Naive thymus-derived CD4-positive, alpha-beta T cell (primary cell): ENCODE results near the gene PGM5. TPM values are rescaled to one million over a fixed set of nuclear protein-coding genes. Genes with fewer than 3 reads are reported as not detected.

Experiments
- ATAC-seq: fragments of 150-1000 bp; cut with Tn5 transposase; 2 replicates; pipeline ENCODE4 v1.10.0; 2021; ENCODE audit warnings: mild to moderate bottlenecking, moderate library complexity
- CTCF ChIA-PET: fragments of 350-600 bp; sonication (Branson Sonifier 250); formaldehyde crosslinking; loops from one replicate; lab custom pipeline; 2021; ENCODE audit warnings: antibody characterized with exemption; lab: Charles Lee
- POLR2A ChIA-PET: fragments of 350-600 bp; sonication (Branson Sonifier 250); formaldehyde crosslinking; loops from one replicate; lab custom pipeline; 2021; ENCODE audit warnings: antibody characterized with exemption, inconsistent platforms; lab: Charles Lee
- DNase-seq, 9 donors: peaks; one replicate each; pipeline versions ENCODE4 v3.0.0 to v3.0.0-alpha.2; 2020 to 2022; ENCODE audit warnings: mixed read lengths in 1 of 9
- H3K27ac ChIP-seq: one replicate; pipeline ENCODE4 v1.7.0; 2013; ENCODE audit warnings: mild to moderate bottlenecking, low read depth, low read length, moderate library complexity
- H3K27me3 ChIP-seq, 2 donors: one replicate each; pipeline ENCODE4 v1.7.0; 2013; ENCODE audit warnings: low read length in 2 of 2, mild to moderate bottlenecking in 2 of 2, moderate library complexity in 2 of 2; ENCODE audit not compliant: control insufficient read depth in 2 of 2, insufficient read depth in 2 of 2
- H3K36me3 ChIP-seq, 3 experiments: 1 replicate in 2 of 3; 2 replicates in 1 of 3; pipeline ENCODE4 v1.7.0; 2013; ENCODE audit warnings: low read length in 3 of 3, mild to moderate bottlenecking in 3 of 3, moderate library complexity in 1 of 3; ENCODE audit not compliant: insufficient read depth in 3 of 3, control insufficient read depth in 2 of 3
- H3K4me1 ChIP-seq, 2 donors: one replicate each; pipeline ENCODE4 v1.7.0; 2013; ENCODE audit warnings: low read length in 2 of 2, mild to moderate bottlenecking in 2 of 2, moderate library complexity in 1 of 2; ENCODE audit not compliant: control insufficient read depth in 2 of 2, insufficient read depth in 2 of 2
- H3K4me3 ChIP-seq: 2 replicates; pipeline ENCODE4 v1.7.0; 2013; ENCODE audit warnings: mild to moderate bottlenecking, low read length
- H3K9me3 ChIP-seq, 3 experiments: 1 replicate in 2 of 3; 2 replicates in 1 of 3; pipeline ENCODE4 v1.7.0; 2013; ENCODE audit warnings: low read length in 3 of 3; ENCODE audit not compliant: control insufficient read depth in 2 of 3
- H3K27ac Mint-ChIP-seq, 9 donors: one replicate each; pipeline ENCODE4 v1.8.0; 2020 to 2022; ENCODE audit warnings: mixed read lengths in 9 of 9, mild to moderate bottlenecking in 8 of 9, moderate library complexity in 5 of 9, inconsistent platforms in 2 of 9
- H3K27me3 Mint-ChIP-seq, 5 donors: one replicate each; pipeline ENCODE4 v1.8.0; 2021 to 2022; ENCODE audit warnings: mixed read lengths in 5 of 5, mild to moderate bottlenecking in 1 of 5
- H3K36me3 Mint-ChIP-seq, 5 donors: one replicate each; pipeline ENCODE4 v1.8.0; 2020 to 2022; ENCODE audit warnings: mixed read lengths in 5 of 5, mild to moderate bottlenecking in 3 of 5, inconsistent platforms in 1 of 5
- H3K4me1 Mint-ChIP-seq, 7 donors: one replicate each; pipeline ENCODE4 v1.8.0; 2020 to 2022; ENCODE audit warnings: mixed read lengths in 7 of 7, mild to moderate bottlenecking in 3 of 7, inconsistent platforms in 1 of 7
- H3K4me3 Mint-ChIP-seq, 10 donors: one replicate each; pipeline ENCODE4 v1.8.0; 2020 to 2022; ENCODE audit warnings: mild to moderate bottlenecking in 10 of 10, mixed read lengths in 10 of 10, moderate library complexity in 6 of 10, inconsistent platforms in 2 of 10
- H3K9me3 Mint-ChIP-seq, 11 donors: one replicate each; pipeline ENCODE4 v1.8.0; 2020 to 2022; ENCODE audit warnings: mixed read lengths in 11 of 11, mild to moderate bottlenecking in 4 of 11, inconsistent platforms in 1 of 11, moderate library complexity in 1 of 11
- intact Hi-C, 2 donors: fragments of 100-400 bp; cut with micrococcal nuclease; formaldehyde crosslinking; loops; one replicate each; pipeline ENCODE4 v1.15.1; 2023
- polyA plus RNA-seq, 2 donors: library from polyadenylated mRNA; unstranded; fragments of 300-500 nt; fragmentation: Illumina TruSeq; gene quantifications; one replicate each; pipeline ENCODE4 v1.2.3, GENCODE V29; 2021
- total RNA-seq, 6 experiments: library from RNA in 5 of 6; stranded (reverse) in 5 of 6; gene quantifications; 1 replicate in 5 of 6; 2 replicates in 1 of 6; pipeline ENCODE4 v1.2.3 and lab custom pipeline; 2021 to 2026

PGM5 gene
- total and polyA plus RNA-seq, 7 experiments from 2014 or later: 0.19 to 1.4 TPM; not detected in 5

GRCh38 chr9:68506551-68506950 is 150.1 kb downstream of the PGM5 start:
- intact Hi-C loops: no loop called here
- no peak for DNase-seq
- Histone ChIP-seq H3K4me1 (no peaks in the 10 kb centered on the region), H3K27ac (no peak overlapping the region), H3K4me3 (no peak overlapping the region), H3K36me3 (no peaks in the 10 kb centered on the region), H3K9me3 (no peaks in the 10 kb centered on the region), H3K27me3 (no peaks in the 10 kb centered on the region)
- Mint-ChIP-seq H3K27ac (no peak overlapping the region), H3K4me3 (no peak overlapping the region), H3K4me1 (peaks cover 0 to 3% (median 0%) of the 10 kb centered on the region in 7 donors), H3K9me3 (peaks cover 0 to 2% (median 0%) of the 10 kb centered on the region in 11 donors), H3K27me3 (peaks cover 0 to 11% (median 7%) of the 10 kb centered on the region in 5 donors), H3K36me3 (no peaks in the 10 kb centered on the region)
- ATAC-seq: no peak
- ChIA-PET POLR2A (no interaction called here), CTCF (no interaction called here)

GRCh38 chr9:68507130-68507805 is 150.9 kb downstream of the PGM5 start:
- Mint-ChIP-seq H3K9me3 (peaks cover 0 to 2% (median 0%) of the 10 kb centered on the region in 11 donors), H3K4me3 (no peak overlapping the region), H3K36me3 (no peaks in the 10 kb centered on the region), H3K27me3 (peaks cover 0 to 11% (median 7%) of the 10 kb centered on the region in 5 donors), H3K27ac (no peak overlapping the region), H3K4me1 (peaks cover 0 to 3% (median 0%) of the 10 kb centered on the region in 7 donors)
- DNase-seq (no peak), ATAC-seq (no peak)
- Histone ChIP-seq H3K27me3 (no peaks in the 10 kb centered on the region), H3K9me3 (no peaks in the 10 kb centered on the region), H3K36me3 (no peaks in the 10 kb centered on the region), H3K27ac (no peak overlapping the region), H3K4me3 (no peak overlapping the region), H3K4me1 (no peaks in the 10 kb centered on the region)
- intact Hi-C loops: no loop called here
- ChIA-PET CTCF (no interaction called here), POLR2A (no interaction called here)

GRCh38 chr9:68507806-68508145 is 151.4 kb downstream of the PGM5 start:
- no peaks in the 10 kb centered on the region for H3K4me1 ChIP-seq
- ChIA-PET CTCF (no interaction called here), POLR2A (no interaction called here)
- no peak overlapping the region for H3K27ac Mint-ChIP-seq
- no peak for ATAC-seq
- H3K4me3 ChIP-seq: no peak overlapping the region
- H3K36me3 Mint-ChIP-seq: no peaks in the 10 kb centered on the region
- peaks cover 0 to 14% (median 5%) of the 10 kb centered on the region in 5 donors for H3K27me3 Mint-ChIP-seq
- DNase-seq: no peak
- intact Hi-C loops: no loop called here
- H3K36me3 ChIP-seq: no peaks in the 10 kb centered on the region
- no peak overlapping the region for H3K27ac ChIP-seq
- H3K9me3 Mint-ChIP-seq: peaks cover 0 to 2% (median 0%) of the 10 kb centered on the region in 11 donors
- H3K9me3 ChIP-seq: no peaks in the 10 kb centered on the region
- H3K4me3 Mint-ChIP-seq: no peak overlapping the region
- H3K27me3 ChIP-seq: no peaks in the 10 kb centered on the region
- H3K4me1 Mint-ChIP-seq: peaks cover 0 to 3% (median 0%) of the 10 kb centered on the region in 7 donors

- H3K27ac ChIP-seq: no peak overlapping the region
- DNase-seq: no peak
- H3K36me3 ChIP-seq: no peaks in the 10 kb centered on the region
- Mint-ChIP-seq H3K4me3 (no peak overlapping the region), H3K27ac (no peak overlapping the region), H3K4me1 (peaks cover 0 to 3% (median 0%) of the 10 kb centered on the region in 7 donors), H3K9me3 (peaks cover 0 to 2% (median 0%) of the 10 kb centered on the region in 11 donors), H3K27me3 (peaks cover 0 to 14% (median 5%) of the 10 kb centered on the region in 5 donors), H3K36me3 (no peaks in the 10 kb centered on the region)
- ATAC-seq: no peak
- no peaks in the 10 kb centered on the region for H3K4me1 ChIP-seq
- no peak overlapping the region for H3K4me3 ChIP-seq
- no peaks in the 10 kb centered on the region for H3K9me3 ChIP-seq
- ChIA-PET POLR2A (no interaction called here), CTCF (no interaction called here)
- H3K27me3 ChIP-seq: no peaks in the 10 kb centered on the region
- intact Hi-C loops: no loop called here
Observed at GRCh38 chr9:68508547-68508946, 152.1 kb downstream of the PGM5 start.

- H3K36me3 ChIP-seq: no peaks in the 10 kb centered on the region
- POLR2A ChIA-PET: no interaction called here
- ATAC-seq: no peak
- H3K4me3 Mint-ChIP-seq: no peak overlapping the region
- H3K27me3 Mint-ChIP-seq: peaks cover 0 to 14% (median 4%) of the 10 kb centered on the region in 5 donors
- no peaks in the 10 kb centered on the region for H3K4me1 ChIP-seq
- H3K36me3 Mint-ChIP-seq: no peaks in the 10 kb centered on the region
- H3K4me3 ChIP-seq: no peak overlapping the region
- no peak for DNase-seq
- no peak overlapping the region for H3K27ac Mint-ChIP-seq
- H3K27ac ChIP-seq: no peak overlapping the region
- no peaks in the 10 kb centered on the region for H3K27me3 ChIP-seq
- no peaks in the 10 kb centered on the region for H3K9me3 ChIP-seq
- intact Hi-C loops: no loop called here
- peaks cover 0 to 1% (median 0%) of the 10 kb centered on the region in 11 donors for H3K9me3 Mint-ChIP-seq
- CTCF ChIA-PET: no interaction called here
- H3K4me1 Mint-ChIP-seq: peaks cover 0 to 3% (median 0%) of the 10 kb centered on the region in 7 donors
Observed at GRCh38 chr9:68509689-68510088, 153.3 kb downstream of the PGM5 start.

- H3K9me3 ChIP-seq: no peaks in the 10 kb centered on the region
- POLR2A ChIA-PET: no interaction called here
- Mint-ChIP-seq H3K36me3 (no peaks in the 10 kb centered on the region), H3K4me3 (no peak overlapping the region), H3K27me3 (peaks cover 5 to 17% (median 6%) of the 10 kb centered on the region in 5 donors), H3K27ac (no peak overlapping the region), H3K9me3 (peaks cover 0 to 11% (median 5%) of the 10 kb centered on the region in 11 donors), H3K4me1 (no peaks in the 10 kb centered on the region)
- no peak for DNase-seq
- CTCF ChIA-PET: no interaction called here
- intact Hi-C loops: no loop called here
- H3K27ac ChIP-seq: no peak overlapping the region
- H3K4me3 ChIP-seq: no peak overlapping the region
- no peaks in the 10 kb centered on the region for H3K27me3 ChIP-seq
- H3K4me1 ChIP-seq: no peaks in the 10 kb centered on the region
- H3K36me3 ChIP-seq: no peaks in the 10 kb centered on the region
- no peak for ATAC-seq
Observed at GRCh38 chr9:68513385-68513784, 157.0 kb downstream of the PGM5 start.

- H3K36me3 Mint-ChIP-seq: no peaks in the 10 kb centered on the region
- H3K36me3 ChIP-seq: no peaks in the 10 kb centered on the region
- ChIA-PET POLR2A (no interaction called here), CTCF (no interaction called here)
- H3K4me3 Mint-ChIP-seq: no peak overlapping the region
- intact Hi-C loops: no loop called here
- peaks cover 5 to 22% (median 11%) of the 10 kb centered on the region in 5 donors for H3K27me3 Mint-ChIP-seq
- DNase-seq: no peak
- no peak for ATAC-seq
- no peaks in the 10 kb centered on the region for H3K4me1 ChIP-seq
- H3K4me1 Mint-ChIP-seq: no peaks in the 10 kb centered on the region
- H3K27ac Mint-ChIP-seq: no peak overlapping the region
- H3K9me3 Mint-ChIP-seq: peaks cover 0 to 17% (median 8%) of the 10 kb centered on the region in 11 donors
- no peaks in the 10 kb centered on the region for H3K27me3 ChIP-seq
- no peak overlapping the region for H3K4me3 ChIP-seq
- H3K27ac ChIP-seq: no peak overlapping the region
- no peaks in the 10 kb centered on the region for H3K9me3 ChIP-seq
Observed at GRCh38 chr9:68513981-68514380, 157.6 kb downstream of the PGM5 start.
